CD14-positive monocyte (primary cell): ENCODE measurements around the gene MRPL32. TPM values are rescaled to one million over a fixed set of nuclear protein-coding genes. Genes with fewer than 3 reads are reported as not detected.

Experiments
- DNase-seq, 3 donors: peaks; one replicate each; pipeline ENCODE4 v3.0.0-alpha.2; 2011 to 2022
- H2AFZ ChIP-seq: 2 replicates; pipeline ENCODE4 v1.6.0; 2012; ENCODE audit warnings: mild to moderate bottlenecking, low read depth, low read length, inconsistent platforms; ENCODE audit not compliant: insufficient read depth, poor library complexity, severe bottlenecking
- H3K27ac ChIP-seq, 2 donors: 1 replicate in 1 of 2; 2 replicates in 1 of 2; pipeline ENCODE4 v1.5.1; 2012 to 2013; ENCODE audit warnings: low read length in 2 of 2, control low read depth in 1 of 2, inconsistent platforms in 1 of 2, low read depth in 1 of 2, mild to moderate bottlenecking in 1 of 2
- H3K27me3 ChIP-seq, 2 donors: one replicate each; pipeline versions ENCODE4 v1.6.0 to v1.6.1; 2011 to 2013; ENCODE audit warnings: low read length in 2 of 2; ENCODE audit not compliant: control insufficient read depth in 2 of 2, insufficient read depth in 2 of 2
- H3K36me3 ChIP-seq, 2 donors: replicated peaks in 1 of 2; 1 replicate in 1 of 2; 2 replicates in 1 of 2; pipeline versions ENCODE4 v1.5.1 to v1.6.1; 2012 to 2013; ENCODE audit warnings: low read length in 2 of 2, control low read depth in 1 of 2, inconsistent platforms in 1 of 2, mild to moderate bottlenecking in 1 of 2; ENCODE audit not compliant: insufficient read depth in 2 of 2, control insufficient read depth in 1 of 2
- H3K4me1 ChIP-seq, 2 donors: 1 replicate in 1 of 2; 2 replicates in 1 of 2; pipeline versions ENCODE4 v1.5.1 to v1.6.1; 2012 to 2013; ENCODE audit warnings: low read length in 2 of 2, control low read depth in 1 of 2, inconsistent platforms in 1 of 2, mild to moderate bottlenecking in 1 of 2, moderate library complexity in 1 of 2; ENCODE audit not compliant: insufficient read depth in 2 of 2, control insufficient read depth in 1 of 2
- H3K4me2 ChIP-seq: replicated peaks from 2 replicates; pipeline ENCODE3; 2012; ENCODE audit warnings: low read length, moderate library complexity, mild to moderate bottlenecking; ENCODE audit not compliant: poor library complexity, severe bottlenecking; ENCODE audit errors: extremely low read depth
- H3K4me3 ChIP-seq, 3 experiments: fragments of 200-600 bp in 1 of 3; sonication (generic) in 1 of 3; replicated peaks in 1 of 3; 1 replicate in 2 of 3; 2 replicates in 1 of 3; pipeline ENCODE4 v1.5.1; 2011 to 2013; ENCODE audit warnings: low read length in 3 of 3, mild to moderate bottlenecking in 3 of 3, control low read depth in 2 of 3, low read depth in 2 of 3, inconsistent platforms in 1 of 3, moderate library complexity in 1 of 3
- H3K79me2 ChIP-seq: 2 replicates; pipeline ENCODE4 v1.6.0; 2012; ENCODE audit warnings: mild to moderate bottlenecking, control low read depth, inconsistent platforms, low read length, moderate library complexity; ENCODE audit not compliant: insufficient read depth
- H3K9ac ChIP-seq: 2 replicates; pipeline ENCODE4 v1.6.0; 2017; ENCODE audit warnings: low read length, mild to moderate bottlenecking; ENCODE audit not compliant: insufficient read depth, poor library complexity, severe bottlenecking
- H3K9me3 ChIP-seq, 2 donors: replicated peaks in 1 of 2; 1 replicate in 1 of 2; 2 replicates in 1 of 2; pipeline versions ENCODE4 v1.5.1 to v1.6.1; 2012 to 2013; ENCODE audit warnings: low read length in 2 of 2, control low read depth in 1 of 2; ENCODE audit not compliant: control insufficient read depth in 1 of 2, insufficient read depth in 1 of 2
- H4K20me1 ChIP-seq: 2 replicates; pipeline ENCODE4 v1.6.0; 2012; ENCODE audit warnings: mild to moderate bottlenecking, low read length, control low read depth, moderate library complexity; ENCODE audit not compliant: insufficient read depth
- H3K27ac Mint-ChIP-seq, 7 donors: one replicate each; pipeline ENCODE4 v1.8.0; 2020; ENCODE audit warnings: mild to moderate bottlenecking in 7 of 7, mixed read lengths in 7 of 7, moderate library complexity in 6 of 7, inconsistent platforms in 2 of 7
- H3K27me3 Mint-ChIP-seq, 3 donors: one replicate each; pipeline ENCODE4 v1.8.0; 2021 to 2022; ENCODE audit warnings: low read depth in 3 of 3, mild to moderate bottlenecking in 3 of 3, mixed read lengths in 3 of 3, moderate library complexity in 3 of 3, inconsistent platforms in 1 of 3
- H3K36me3 Mint-ChIP-seq, 2 donors: one replicate each; pipeline ENCODE4 v1.8.0; 2020; ENCODE audit warnings: mixed read lengths in 2 of 2, inconsistent platforms in 1 of 2, mild to moderate bottlenecking in 1 of 2
- H3K4me1 Mint-ChIP-seq: one replicate; pipeline ENCODE4 v1.8.0; 2020; ENCODE audit warnings: mild to moderate bottlenecking, mixed read lengths
- H3K4me3 Mint-ChIP-seq, 2 donors: one replicate each; pipeline ENCODE4 v1.8.0; 2020; ENCODE audit warnings: mild to moderate bottlenecking in 2 of 2, mixed read lengths in 2 of 2, moderate library complexity in 1 of 2
- H3K9me3 Mint-ChIP-seq, 7 donors: one replicate each; pipeline ENCODE4 v1.8.0; 2020 to 2022; ENCODE audit warnings: mixed read lengths in 7 of 7, mild to moderate bottlenecking in 6 of 7, moderate library complexity in 6 of 7, inconsistent platforms in 2 of 7
- CTCF ChIP-seq: fragments of 200-600 bp; IDR thresholded peaks from one replicate; pipeline ENCODE4 v1.8.0; 2022; ENCODE audit warnings: antibody characterized with exemption, mild to moderate bottlenecking
- WGBS: methylation state at CpG from one replicate; pipeline ENCODE4 v1.1.5; 2013; ENCODE audit warnings: missing lambda C conversion rate; ENCODE audit not compliant: insufficient coverage; 5-methylcytosine and 5-hydroxymethylcytosine counted together
- intact Hi-C, 2 donors: fragments of 100-400 bp; cut with micrococcal nuclease; formaldehyde crosslinking; loops; one replicate each; pipeline versions ENCODE4 v1.15.0 to v1.15.1; 2023
- polyA plus RNA-seq, 3 donors: library from polyadenylated mRNA; depleted of rRNA in 1 of 3; unstranded in 2 of 3; stranded (reverse) in 1 of 3; fragments of 300-500 nt in 2 of 3; fragments of >200 nt in 1 of 3; fragmentation: Illumina TruSeq in 2 of 3; gene quantifications; 1 replicate in 2 of 3; 2 replicates in 1 of 3; pipeline ENCODE4 v1.2.3, GENCODE V29; 2012 to 2021

MRPL32 gene
- polyA plus RNA-seq, 3 donors: 23.4 to 49.6 (median 39.5) TPM

- Histone ChIP-seq H3K27ac (no peak overlapping the region), H3K79me2 (no peaks in the 10 kb centered on the region), H2AFZ (no peak overlapping the region), H3K9me3 (no peaks in the 10 kb centered on the region), H3K9ac (no peak overlapping the region), H3K36me3 (no peaks in the 10 kb centered on the region), H4K20me1 (no peaks in the 10 kb centered on the region), H3K4me1 (peaks cover 29% of the 10 kb centered on the region in 2 donors), H3K4me2 (no peak overlapping the region), H3K4me3 (no peak overlapping the region), H3K27me3 (no peaks in the 10 kb centered on the region)
- peak; percentile 41 for TF ChIP-seq CTCF
- H3K27me3 Mint-ChIP-seq: peaks cover 0 to 4% (median 0%) of the 10 kb centered on the region in 3 donors
- no CpG with 5 or more reads among the region's 2 CpGs for WGBS
- DNase-seq: no peak
- peaks cover 28% of the 10 kb centered on the region for H3K4me1 Mint-ChIP-seq
- no peaks in the 10 kb centered on the region for H3K36me3 Mint-ChIP-seq
- H3K4me3 Mint-ChIP-seq: no peak overlapping the region
- peak overlapping the region in 1 of 7 donors; percentile 45 for H3K27ac Mint-ChIP-seq
- peaks cover 0 to 2% (median 0%) of the 10 kb centered on the region in 7 donors for H3K9me3 Mint-ChIP-seq
- intact Hi-C loops: no loop called here
Measured at GRCh38 chr7:42886129-42886528, 46.0 kb upstream of the MRPL32 start.

GRCh38 chr7:42886893-42887505 is 45.2 kb upstream of the MRPL32 start:
- Histone ChIP-seq H4K20me1 (no peaks in the 10 kb centered on the region), H2AFZ (no peak overlapping the region), H3K9ac (no peak overlapping the region), H3K4me3 (peak overlapping the region in 1 of 3 experiments; percentile 80), H3K36me3 (no peaks in the 10 kb centered on the region), H3K27me3 (no peaks in the 10 kb centered on the region), H3K4me1 (peaks cover 29% of the 10 kb centered on the region in 2 donors), H3K27ac (no peak overlapping the region), H3K4me2 (peak overlapping the region; percentile 95), H3K79me2 (no peaks in the 10 kb centered on the region), H3K9me3 (no peaks in the 10 kb centered on the region)
- intact Hi-C loops: no loop called here
- Mint-ChIP-seq H3K27ac (peak overlapping the region in 3 of 7 donors; percentile 10 to 95 (median 30)), H3K4me3 (peak overlapping the region; percentile 89 to 95), H3K4me1 (peaks cover 28% of the 10 kb centered on the region), H3K9me3 (peaks cover 0 to 2% (median 0%) of the 10 kb centered on the region in 7 donors), H3K27me3 (peaks cover 0 to 4% (median 0%) of the 10 kb centered on the region in 3 donors), H3K36me3 (no peaks in the 10 kb centered on the region)
- DNase-seq: no peak
- TF ChIP-seq CTCF: no peak
